Dendritic cell treated with granulocyte-macrophage colony-stimulating factor and Interleukin-4, amounts not matched to agents 40 ng/mL and 50 ng/mL, for 4 days (primary cell): ENCODE results near the gene SRPRB.

Experiments used
- H3K27ac Mint-ChIP-seq: one replicate; pipeline ENCODE4 v1.8.0; 2022; ENCODE audit warnings: mild to moderate bottlenecking, mixed read lengths
- H3K27me3 Mint-ChIP-seq: one replicate; pipeline ENCODE4 v1.8.0; 2022; ENCODE audit warnings: mild to moderate bottlenecking, mixed read lengths
- H3K36me3 Mint-ChIP-seq: one replicate; pipeline ENCODE4 v1.8.0; 2022; ENCODE audit warnings: low read depth, mixed read lengths
- H3K4me1 Mint-ChIP-seq: one replicate; pipeline ENCODE4 v1.8.0; 2022; ENCODE audit warnings: low read depth, mixed read lengths
- H3K4me3 Mint-ChIP-seq: one replicate; pipeline ENCODE4 v1.8.0; 2022; ENCODE audit warnings: mild to moderate bottlenecking, moderate library complexity, mixed read lengths
- H3K9me3 Mint-ChIP-seq: one replicate; pipeline ENCODE4 v1.8.0; 2022; ENCODE audit warnings: mixed read lengths
- intact Hi-C: fragments of 100-400 bp; cut with micrococcal nuclease; formaldehyde crosslinking; loops from one replicate; pipeline ENCODE4 v1.15.0; 2022

SRPRB gene

GRCh38 chr3:133805702-133806475, at the start of gene SRPRB:
TSS of gene SRPRB (plus strand) at chr3:133805815. CDS start at chr3:133805849, 34 bp downstream.
- Mint-ChIP-seq H3K27me3 (peaks cover 3% of the 10 kb centered on the region), H3K9me3 (no peaks in the 10 kb centered on the region), H3K4me1 (peaks cover 29% of the 10 kb centered on the region), H3K36me3 (peaks cover 35% of the 10 kb centered on the region), H3K27ac (peak within 1 kb of the TSS; percentile 93), H3K4me3 (peak within 1 kb of the TSS; percentile 93)
- intact Hi-C loops: loop anchor here (5.0 kb wide), 1 partner anchor 144 kb away; the partner anchor contains the start of gene TOPBP1

GRCh38 chr3:133756716-133757694, 48.6 kb upstream of the SRPRB start:
- Mint-ChIP-seq H3K27ac (no peak overlapping the region), H3K36me3 (no peaks in the 10 kb centered on the region), H3K4me3 (no peak overlapping the region), H3K9me3 (no peaks in the 10 kb centered on the region), H3K27me3 (peaks cover 10% of the 10 kb centered on the region), H3K4me1 (no peaks in the 10 kb centered on the region)
- intact Hi-C loops: no loop called here

GRCh38 chr3:133757701-133758567, 47.7 kb upstream of the SRPRB start:
- Mint-ChIP-seq H3K4me3 (no peak overlapping the region), H3K4me1 (no peaks in the 10 kb centered on the region), H3K27ac (no peak overlapping the region), H3K9me3 (no peaks in the 10 kb centered on the region), H3K27me3 (peaks cover 10% of the 10 kb centered on the region), H3K36me3 (no peaks in the 10 kb centered on the region)
- intact Hi-C loops: no loop called here

GRCh38 chr3:133758568-133758928, 47.1 kb upstream of the SRPRB start:
- Mint-ChIP-seq H3K9me3 (no peaks in the 10 kb centered on the region), H3K4me3 (no peak overlapping the region), H3K4me1 (no peaks in the 10 kb centered on the region), H3K27me3 (peaks cover 10% of the 10 kb centered on the region), H3K27ac (no peak overlapping the region), H3K36me3 (no peaks in the 10 kb centered on the region)
- intact Hi-C loops: no loop called here

GRCh38 chr3:133758964-133759739, 46.5 kb upstream of the SRPRB start:
- H3K4me1 Mint-ChIP-seq: peaks cover 6% of the 10 kb centered on the region
- no peaks in the 10 kb centered on the region for H3K36me3 Mint-ChIP-seq
- no peak overlapping the region for H3K4me3 Mint-ChIP-seq
- intact Hi-C loops: no loop called here
- H3K27me3 Mint-ChIP-seq: peaks cover 13% of the 10 kb centered on the region
- H3K9me3 Mint-ChIP-seq: no peaks in the 10 kb centered on the region
- no peak overlapping the region for H3K27ac Mint-ChIP-seq

GRCh38 chr3:133759740-133760305, 45.8 kb upstream of the SRPRB start:
- Mint-ChIP-seq H3K27me3 (peaks cover 13% of the 10 kb centered on the region), H3K27ac (no peak overlapping the region), H3K9me3 (no peaks in the 10 kb centered on the region), H3K36me3 (no peaks in the 10 kb centered on the region), H3K4me1 (peaks cover 12% of the 10 kb centered on the region), H3K4me3 (no peak overlapping the region)
- intact Hi-C loops: no loop called here

GRCh38 chr3:133760916-133761315, 44.7 kb upstream of the SRPRB start:
- Mint-ChIP-seq H3K36me3 (no peaks in the 10 kb centered on the region), H3K4me3 (no peak overlapping the region), H3K27ac (no peak overlapping the region), H3K27me3 (peaks cover 13% of the 10 kb centered on the region), H3K9me3 (no peaks in the 10 kb centered on the region), H3K4me1 (peaks cover 17% of the 10 kb centered on the region)
- intact Hi-C loops: no loop called here

- H3K9me3 Mint-ChIP-seq: no peaks in the 10 kb centered on the region
- H3K27me3 Mint-ChIP-seq: peaks cover 17% of the 10 kb centered on the region
- H3K27ac Mint-ChIP-seq: no peak overlapping the region
- intact Hi-C loops: no loop called here
- peaks cover 17% of the 10 kb centered on the region for H3K4me1 Mint-ChIP-seq
- H3K36me3 Mint-ChIP-seq: no peaks in the 10 kb centered on the region
- no peak overlapping the region for H3K4me3 Mint-ChIP-seq
These were observed 43.8 kb upstream of the SRPRB start for GRCh38 chr3:133761605-133762484.

- H3K4me1 Mint-ChIP-seq: peaks cover 17% of the 10 kb centered on the region
- intact Hi-C loops: no loop called here
- peaks cover 14% of the 10 kb centered on the region for H3K27me3 Mint-ChIP-seq
- H3K27ac Mint-ChIP-seq: no peak overlapping the region
- H3K9me3 Mint-ChIP-seq: no peaks in the 10 kb centered on the region
- H3K4me3 Mint-ChIP-seq: no peak overlapping the region
- H3K36me3 Mint-ChIP-seq: no peaks in the 10 kb centered on the region
These were observed 43.1 kb upstream of the SRPRB start for GRCh38 chr3:133762539-133762938.

- Mint-ChIP-seq H3K4me1 (peaks cover 17% of the 10 kb centered on the region), H3K36me3 (no peaks in the 10 kb centered on the region), H3K4me3 (no peak overlapping the region), H3K27me3 (peaks cover 14% of the 10 kb centered on the region), H3K27ac (no peak overlapping the region), H3K9me3 (no peaks in the 10 kb centered on the region)
- intact Hi-C loops: no loop called here
These were observed 41.6 kb upstream of the SRPRB start for GRCh38 chr3:133763797-133764683.

- intact Hi-C loops: no loop called here
- H3K9me3 Mint-ChIP-seq: no peaks in the 10 kb centered on the region
- H3K27ac Mint-ChIP-seq: no peak overlapping the region
- peaks cover 14% of the 10 kb centered on the region for H3K27me3 Mint-ChIP-seq
- H3K36me3 Mint-ChIP-seq: no peaks in the 10 kb centered on the region
- no peak overlapping the region for H3K4me3 Mint-ChIP-seq
- peaks cover 17% of the 10 kb centered on the region for H3K4me1 Mint-ChIP-seq
These were observed 40.4 kb upstream of the SRPRB start for GRCh38 chr3:133765256-133765655.
